ENCODE measurements around the gene TMEM92. TPM values are rescaled to one million over a fixed set of nuclear protein-coding genes. Genes with fewer than 3 reads are reported as not detected.

TMEM92 gene
- total RNA-seq, 3 donors from 2014 or later = 1.3 to 2.8 (median 2.6) TPM

- TF ChIP-seq CTCF (IDR thresholded peaks at IDR 0.05) = no peak
- ATAC-seq = peak; percentile 95
- Histone ChIP-seq H3K36me3 (ENCODE audit: low read depth) (no peaks in the 10 kb centered on the region), H3K4me1 (ENCODE audit: low read depth) (peaks cover 4% of the 10 kb centered on the region), H3K9me3 (no peaks in the 10 kb centered on the region), H3K4me3 (no peak overlapping the region)
- intact Hi-C loops (cut with DNase I, micrococcal nuclease) = loop anchor here in 1 of 2 donors (10.0 kb wide), 1 partner anchor 115 kb away; no protein-coding TSS in a partner anchor
- peak; percentile 31 to 74 (median 62) for DNase-seq
Observed at GRCh38 chr17:50289991-50290702, 15.9 kb downstream of the TMEM92 start.

GRCh38 chr17:50290933-50291332 lies 16.7 kb downstream of the TMEM92 start:
- no peak for ATAC-seq
- Histone ChIP-seq H3K9me3 (no peaks in the 10 kb centered on the region), H3K4me1 (ENCODE audit: low read depth) (peaks cover 4% of the 10 kb centered on the region), H3K36me3 (ENCODE audit: low read depth) (no peaks in the 10 kb centered on the region), H3K4me3 (no peak overlapping the region)
- DNase-seq = no peak
- intact Hi-C loops (cut with DNase I, micrococcal nuclease) = loop anchor here in 1 of 2 donors (10.0 kb wide), 1 partner anchor 116 kb away; no protein-coding TSS in a partner anchor
- no peak for TF ChIP-seq CTCF (IDR thresholded peaks at IDR 0.05)

GRCh38 chr17:50292465-50292864 lies 18.2 kb downstream of the TMEM92 start:
- intact Hi-C loops (cut with DNase I, micrococcal nuclease) = loop anchor here in 1 of 2 donors (10.0 kb wide), 1 partner anchor 118 kb away; no protein-coding TSS in a partner anchor

GRCh38 chr17:50295021-50295420 lies 20.8 kb downstream of the TMEM92 start:
- no peaks in the 10 kb centered on the region for H3K4me1 ChIP-seq (ENCODE audit: low read depth)
- H3K36me3 ChIP-seq (ENCODE audit: low read depth) = no peaks in the 10 kb centered on the region
- TF ChIP-seq CTCF (IDR thresholded peaks at IDR 0.05) = no peak
- intact Hi-C loops (cut with DNase I, micrococcal nuclease) = loop anchor here (5.0 to 10.0 kb wide), 2 partner anchors 93 to 120 kb away; partner anchors contain the start of gene COL1A1 (in 1 of the 2)
- no peak for ATAC-seq
- no peaks in the 10 kb centered on the region for H3K9me3 ChIP-seq
- no peak for DNase-seq
- H3K4me3 ChIP-seq = no peak overlapping the region

More at GRCh38 chr17:50292465-50292864, 18.2 kb downstream of the TMEM92 start:
- Histone ChIP-seq H3K9me3 (no peaks in the 10 kb centered on the region), H3K36me3 (ENCODE audit: low read depth) (no peaks in the 10 kb centered on the region), H3K4me3 (no peak overlapping the region), H3K4me1 (ENCODE audit: low read depth) (peaks cover 4% of the 10 kb centered on the region)
- DNase-seq = no peak
- no peak for ATAC-seq
- TF ChIP-seq CTCF (IDR thresholded peaks at IDR 0.05) = no peak

GRCh38 chr17:50297407-50297865 lies 23.2 kb downstream of the TMEM92 start:
- H3K4me1 ChIP-seq (ENCODE audit: low read depth) = no peaks in the 10 kb centered on the region
- intact Hi-C loops (cut with DNase I, micrococcal nuclease) = loop anchor here (5.0 to 10.0 kb wide), 2 partner anchors 95 to 123 kb away; partner anchors contain the start of gene COL1A1 (in 1 of the 2)
- TF ChIP-seq CTCF (IDR thresholded peaks at IDR 0.05) = peak; percentile 84
- H3K36me3 ChIP-seq (ENCODE audit: low read depth) = no peaks in the 10 kb centered on the region
- peak; percentile 94 for ATAC-seq
- no peak overlapping the region for H3K4me3 ChIP-seq
- peak; percentile 79 to 84 (median 83) for DNase-seq
- H3K9me3 ChIP-seq = no peaks in the 10 kb centered on the region
